ENCODE data around the gene IWS1. TPM values are rescaled to one million over a fixed set of nuclear protein-coding genes. Genes with fewer than 3 reads are reported as not detected.

IWS1 gene
- total RNA-seq, 1 donor from 2014 or later, result 47.9 TPM

GRCh38 chr2:127437781-127438726, 88.2 kb downstream of the IWS1 start:
- no peak overlapping the region for H3K27ac Mint-ChIP-seq
- DNase-seq (ENCODE audit: low spot score in 2 of 2, unreplicated experiment in 2 of 2), result no peak
- H3K4me1 Mint-ChIP-seq, result no peaks in the 10 kb centered on the region
- H3K36me3 Mint-ChIP-seq, result peaks cover 4% of the 10 kb centered on the region
- TF ChIP-seq, protein P1, sequence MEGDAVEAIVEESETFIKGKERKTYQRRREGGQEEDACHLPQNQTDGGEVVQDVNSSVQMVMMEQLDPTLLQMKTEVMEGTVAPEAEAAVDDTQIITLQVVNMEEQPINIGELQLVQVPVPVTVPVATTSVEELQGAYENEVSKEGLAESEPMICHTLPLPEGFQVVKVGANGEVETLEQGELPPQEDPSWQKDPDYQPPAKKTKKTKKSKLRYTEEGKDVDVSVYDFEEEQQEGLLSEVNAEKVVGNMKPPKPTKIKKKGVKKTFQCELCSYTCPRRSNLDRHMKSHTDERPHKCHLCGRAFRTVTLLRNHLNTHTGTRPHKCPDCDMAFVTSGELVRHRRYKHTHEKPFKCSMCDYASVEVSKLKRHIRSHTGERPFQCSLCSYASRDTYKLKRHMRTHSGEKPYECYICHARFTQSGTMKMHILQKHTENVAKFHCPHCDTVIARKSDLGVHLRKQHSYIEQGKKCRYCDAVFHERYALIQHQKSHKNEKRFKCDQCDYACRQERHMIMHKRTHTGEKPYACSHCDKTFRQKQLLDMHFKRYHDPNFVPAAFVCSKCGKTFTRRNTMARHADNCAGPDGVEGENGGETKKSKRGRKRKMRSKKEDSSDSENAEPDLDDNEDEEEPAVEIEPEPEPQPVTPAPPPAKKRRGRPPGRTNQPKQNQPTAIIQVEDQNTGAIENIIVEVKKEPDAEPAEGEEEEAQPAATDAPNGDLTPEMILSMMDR (IDR thresholded peaks at IDR 0.05; ENCODE audit: unreplicated experiment), result no peak
- peaks cover 14% of the 10 kb centered on the region for H3K9me3 Mint-ChIP-seq
- H3K27me3 Mint-ChIP-seq (ENCODE audit: low read depth), result no peaks in the 10 kb centered on the region
- H3K4me3 Mint-ChIP-seq, result no peak overlapping the region

DNA sequence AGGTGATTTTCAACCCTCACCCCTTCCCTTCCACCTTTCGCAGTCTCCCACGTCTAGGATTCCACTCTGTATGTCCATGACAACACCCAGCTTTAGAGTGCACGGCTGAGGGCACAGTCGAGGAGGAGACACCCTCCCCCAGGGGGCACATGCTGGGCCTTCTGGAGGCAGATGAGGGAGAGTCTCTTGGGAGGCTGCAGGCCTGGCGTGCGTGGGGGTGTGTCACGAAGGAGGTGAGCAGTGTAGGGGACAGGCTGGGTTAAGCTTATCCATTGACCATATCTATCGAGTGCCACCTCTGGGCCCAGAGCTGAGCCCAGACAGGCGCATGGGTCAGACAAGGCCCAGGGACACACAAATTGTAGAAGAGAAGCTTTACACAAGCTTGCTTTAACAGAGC, 89.2 kb downstream of the IWS1 start:
- DNase-seq (ENCODE audit: low spot score in 2 of 2, unreplicated experiment in 2 of 2), result peak in 1 of 2 experiments; percentile 34
- Mint-ChIP-seq H3K27ac (no peak overlapping the region), H3K36me3 (peaks cover 4% of the 10 kb centered on the region), H3K27me3 (ENCODE audit: low read depth) (no peaks in the 10 kb centered on the region), H3K9me3 (peaks cover 12% of the 10 kb centered on the region), H3K4me3 (no peak overlapping the region), H3K4me1 (no peaks in the 10 kb centered on the region)
- TF ChIP-seq, protein P1 (IDR thresholded peaks at IDR 0.05; ENCODE audit: unreplicated experiment), result no peak

DNA sequence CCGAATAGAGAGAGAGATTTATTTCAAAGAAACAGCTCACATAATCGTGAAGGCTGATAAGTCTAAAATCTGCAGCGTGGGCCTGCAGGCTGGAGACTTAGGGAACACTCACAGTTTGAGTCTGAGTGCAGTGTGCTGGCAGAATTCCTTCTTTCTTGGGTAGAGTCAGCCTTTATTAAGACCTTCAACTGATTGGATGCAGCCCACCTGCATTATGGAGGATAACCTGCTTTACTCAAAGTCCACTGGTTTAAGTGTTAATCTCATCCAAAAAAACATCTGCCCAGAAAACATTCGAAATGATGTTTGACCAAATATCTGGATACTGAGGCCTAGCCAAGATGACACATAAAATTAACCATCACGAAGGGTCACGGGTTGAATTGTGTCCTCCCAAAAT, 91.8 kb downstream of the IWS1 start:
- no peak overlapping the region for H3K4me3 Mint-ChIP-seq
- TF ChIP-seq, protein P1 (IDR thresholded peaks at IDR 0.05; ENCODE audit: unreplicated experiment), result no peak
- no peaks in the 10 kb centered on the region for H3K36me3 Mint-ChIP-seq
- DNase-seq (ENCODE audit: low spot score in 2 of 2, unreplicated experiment in 2 of 2), result no peak
- H3K27me3 Mint-ChIP-seq (ENCODE audit: low read depth), result no peaks in the 10 kb centered on the region
- no peak overlapping the region for H3K27ac Mint-ChIP-seq
- no peaks in the 10 kb centered on the region for H3K4me1 Mint-ChIP-seq
- no peaks in the 10 kb centered on the region for H3K9me3 Mint-ChIP-seq

DNA sequence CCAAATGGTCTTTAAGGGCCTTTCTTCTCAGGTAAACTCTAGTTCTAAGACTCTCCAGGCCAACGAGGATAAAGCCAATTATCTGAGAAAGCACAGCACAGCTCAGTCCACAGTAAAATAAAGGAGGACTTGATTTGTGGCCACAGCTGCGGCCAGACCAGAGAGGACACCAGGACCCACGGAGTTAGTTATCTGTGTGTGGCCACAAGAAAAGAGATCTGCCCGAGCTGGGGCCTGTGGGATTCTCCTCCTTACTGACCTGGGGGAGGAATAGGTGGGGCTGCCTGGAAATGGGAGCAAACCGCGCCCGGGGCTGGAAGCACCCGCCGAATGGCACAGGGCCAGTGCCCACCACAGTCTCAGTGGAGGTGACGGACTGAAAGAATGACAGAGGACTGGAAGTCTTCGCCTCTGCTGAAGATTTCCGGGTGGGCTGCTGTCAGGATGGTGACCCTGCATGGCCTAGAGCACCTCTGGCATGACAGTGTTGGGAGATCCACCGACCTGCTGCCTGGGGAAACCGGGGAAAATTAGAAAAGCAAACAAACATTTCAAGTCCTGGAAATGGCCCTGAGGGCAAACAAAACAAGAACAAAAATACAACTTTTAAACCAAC, 94.8 kb downstream of the IWS1 start:
- Mint-ChIP-seq H3K27ac (no peak overlapping the region), H3K9me3 (no peaks in the 10 kb centered on the region), H3K36me3 (no peaks in the 10 kb centered on the region), H3K4me1 (no peaks in the 10 kb centered on the region), H3K4me3 (no peak overlapping the region), H3K27me3 (ENCODE audit: low read depth) (no peaks in the 10 kb centered on the region)
- TF ChIP-seq, protein P1 (IDR thresholded peaks at IDR 0.05; ENCODE audit: unreplicated experiment), result no peak
- DNase-seq (ENCODE audit: low spot score in 2 of 2, unreplicated experiment in 2 of 2), result peak in 1 of 2 experiments; percentile 22

Other genes starting within 250 kb of the IWS1 start
- 60.6 to 62.6 TPM (median 62.0 TPM) in 3 replicates for gene ERCC3, start 232.3 kb downstream of the IWS1 start, total RNA-seq
- 47.6 to 48.1 TPM (median 47.9 TPM) in 3 replicates for gene MAP3K2, start 138.5 kb downstream of the IWS1 start, total RNA-seq
- 0.24 to 0.25 TPM (median 0.25 TPM) in 3 replicates for gene PROC, start 108.1 kb downstream of the IWS1 start, total RNA-seq
- gene MYO7B, start 9.2 kb upstream of the IWS1 start, total RNA-seq, result 0.04 to 0.55 TPM (median 0.25 TPM) in 3 replicates
- not detected in 3 replicates for gene GPR17, start 119.7 kb upstream of the IWS1 start, total RNA-seq
- gene LIMS2, start 149.0 kb upstream of the IWS1 start, total RNA-seq, result 11.9 to 13.0 TPM (median 11.9 TPM) in 3 replicates
- 11.6 to 12.9 TPM (median 12.1 TPM) in 3 replicates for gene SFT2D3, start 175.0 kb upstream of the IWS1 start, total RNA-seq